GM21423 (cell line): Measurements from ENCODE around the gene HTRA1.

ENCODE experiments used
- ATAC-seq: cut with Tn5 transposase; IDR thresholded peaks from one replicate; pipeline ENCODE4 v1.9.1; 2021; ENCODE audit warnings: mild to moderate bottlenecking, moderate library complexity; ENCODE audit not compliant: unreplicated experiment

Gene HTRA1

GRCh38 chr10:122514045-122514840 is 52.9 kb downstream of the HTRA1 start:
- no peak for ATAC-seq

- ATAC-seq = no peak
These were observed 53.7 kb downstream of the HTRA1 start for GRCh38 chr10:122515022-122515424.

- no peak for ATAC-seq
These were observed 54.4 kb downstream of the HTRA1 start for GRCh38 chr10:122515588-122516231.

- no peak for ATAC-seq
These were observed 55.4 kb downstream of the HTRA1 start for GRCh38 chr10:122516734-122517133.

- no peak for ATAC-seq
These were observed 57.8 kb downstream of the HTRA1 start for GRCh38 chr10:122519144-122519543.

GRCh38 chr10:122519873-122520272 is 58.5 kb downstream of the HTRA1 start:
- no peak for ATAC-seq

GRCh38 chr10:122521011-122521410 is 59.7 kb downstream of the HTRA1 start:
- ATAC-seq = no peak

GRCh38 chr10:122524811-122525210 is 63.5 kb downstream of the HTRA1 start:
- ATAC-seq = no peak

- no peak for ATAC-seq
These were observed 64.4 kb downstream of the HTRA1 start for GRCh38 chr10:122525788-122526187.

GRCh38 chr10:122526892-122527291 is 65.5 kb downstream of the HTRA1 start:
- no peak for ATAC-seq

- ATAC-seq = no peak
These were observed 68.8 kb downstream of the HTRA1 start for GRCh38 chr10:122530177-122530576.

GRCh38 chr10:122531261-122531660 is 69.9 kb downstream of the HTRA1 start:
- no peak for ATAC-seq

GRCh38 chr10:122531939-122532338 is 70.6 kb downstream of the HTRA1 start:
- ATAC-seq = no peak

GRCh38 chr10:122532601-122533296 is 71.4 kb downstream of the HTRA1 start:
- no peak for ATAC-seq

- no peak for ATAC-seq
These were observed 76.2 kb downstream of the HTRA1 start for GRCh38 chr10:122537545-122537944.

- no peak for ATAC-seq
These were observed 80.2 kb downstream of the HTRA1 start for GRCh38 chr10:122541541-122542002.

GRCh38 chr10:122543676-122544445 is 82.5 kb downstream of the HTRA1 start:
- no peak for ATAC-seq

- ATAC-seq = no peak
These were observed 83.1 kb downstream of the HTRA1 start for GRCh38 chr10:122544493-122544892.

GRCh38 chr10:122546242-122546641 is 84.9 kb downstream of the HTRA1 start:
- no peak for ATAC-seq

- ATAC-seq = no peak
These were observed 87.2 kb downstream of the HTRA1 start for GRCh38 chr10:122548407-122549085.
